Epithelial cell of esophagus (primary cell): ENCODE measurements around the gene NXPH4.

ENCODE experiments used
- DNase-seq: peaks from one replicate; pipeline ENCODE4 v3.0.0; 2010; ENCODE audit warnings: low read depth
- H3K4me3 ChIP-seq: 2 replicates; pipeline ENCODE4 v1.5.1; 2011; ENCODE audit warnings: mild to moderate bottlenecking, low read length, control low read depth
- TF ChIP-seq, protein P1 (sequence below): IDR thresholded peaks from 2 replicates; pipeline ENCODE4 v1.5.1; 2011; ENCODE audit warnings: low read depth, mild to moderate bottlenecking, low read length, control low read depth, inconsistent platforms; ENCODE audit not compliant: insufficient read depth; ENCODE audit errors: missing control alignments

The NXPH4 gene

DNA sequence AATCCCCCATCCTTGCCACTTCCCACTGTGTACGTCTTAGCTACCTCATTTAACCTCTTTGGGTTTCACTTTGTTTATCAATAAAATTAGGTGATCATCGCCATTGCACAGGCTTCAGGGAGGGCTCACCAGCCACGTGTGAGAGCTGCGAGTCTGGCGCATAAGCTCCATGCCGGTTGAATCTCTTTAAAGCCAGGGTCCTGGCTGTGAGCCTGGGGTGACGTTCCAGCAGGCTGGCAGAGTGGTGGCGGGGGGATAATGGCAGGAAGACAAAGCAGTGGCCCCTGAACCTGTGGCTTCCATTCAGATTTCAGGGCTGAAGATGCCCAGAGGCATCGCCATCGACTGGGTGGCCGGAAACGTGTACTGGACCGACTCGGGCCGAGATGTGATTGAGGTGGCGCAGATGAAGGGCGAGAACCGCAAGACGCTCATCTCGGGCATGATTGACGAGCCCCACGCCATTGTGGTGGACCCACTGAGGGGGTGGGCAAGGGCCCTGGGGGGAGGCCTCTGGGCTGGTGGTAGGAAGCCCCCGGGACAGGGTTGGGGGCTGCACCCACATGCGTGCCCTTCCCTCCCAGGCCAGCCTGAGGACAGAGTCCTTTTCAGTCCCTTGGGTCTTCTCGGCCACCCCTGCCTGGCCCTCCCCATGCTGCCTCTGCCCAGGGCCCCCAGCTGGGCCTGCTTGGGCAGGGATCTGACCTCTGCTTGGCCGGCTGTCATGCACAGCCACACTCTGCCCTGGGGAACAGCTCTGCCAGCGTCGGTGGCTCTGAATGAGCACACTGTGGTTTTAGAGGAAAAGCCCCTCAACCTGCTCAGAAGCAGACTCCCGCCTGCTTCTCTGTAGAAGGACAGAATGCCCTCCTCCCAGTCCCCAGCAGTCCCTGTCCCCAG, 8.6 kb upstream of the NXPH4 start:
- no peak overlapping the region for H3K4me3 ChIP-seq
- DNase-seq = no peak
- TF ChIP-seq, protein P1, sequence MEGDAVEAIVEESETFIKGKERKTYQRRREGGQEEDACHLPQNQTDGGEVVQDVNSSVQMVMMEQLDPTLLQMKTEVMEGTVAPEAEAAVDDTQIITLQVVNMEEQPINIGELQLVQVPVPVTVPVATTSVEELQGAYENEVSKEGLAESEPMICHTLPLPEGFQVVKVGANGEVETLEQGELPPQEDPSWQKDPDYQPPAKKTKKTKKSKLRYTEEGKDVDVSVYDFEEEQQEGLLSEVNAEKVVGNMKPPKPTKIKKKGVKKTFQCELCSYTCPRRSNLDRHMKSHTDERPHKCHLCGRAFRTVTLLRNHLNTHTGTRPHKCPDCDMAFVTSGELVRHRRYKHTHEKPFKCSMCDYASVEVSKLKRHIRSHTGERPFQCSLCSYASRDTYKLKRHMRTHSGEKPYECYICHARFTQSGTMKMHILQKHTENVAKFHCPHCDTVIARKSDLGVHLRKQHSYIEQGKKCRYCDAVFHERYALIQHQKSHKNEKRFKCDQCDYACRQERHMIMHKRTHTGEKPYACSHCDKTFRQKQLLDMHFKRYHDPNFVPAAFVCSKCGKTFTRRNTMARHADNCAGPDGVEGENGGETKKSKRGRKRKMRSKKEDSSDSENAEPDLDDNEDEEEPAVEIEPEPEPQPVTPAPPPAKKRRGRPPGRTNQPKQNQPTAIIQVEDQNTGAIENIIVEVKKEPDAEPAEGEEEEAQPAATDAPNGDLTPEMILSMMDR = no peak

DNA sequence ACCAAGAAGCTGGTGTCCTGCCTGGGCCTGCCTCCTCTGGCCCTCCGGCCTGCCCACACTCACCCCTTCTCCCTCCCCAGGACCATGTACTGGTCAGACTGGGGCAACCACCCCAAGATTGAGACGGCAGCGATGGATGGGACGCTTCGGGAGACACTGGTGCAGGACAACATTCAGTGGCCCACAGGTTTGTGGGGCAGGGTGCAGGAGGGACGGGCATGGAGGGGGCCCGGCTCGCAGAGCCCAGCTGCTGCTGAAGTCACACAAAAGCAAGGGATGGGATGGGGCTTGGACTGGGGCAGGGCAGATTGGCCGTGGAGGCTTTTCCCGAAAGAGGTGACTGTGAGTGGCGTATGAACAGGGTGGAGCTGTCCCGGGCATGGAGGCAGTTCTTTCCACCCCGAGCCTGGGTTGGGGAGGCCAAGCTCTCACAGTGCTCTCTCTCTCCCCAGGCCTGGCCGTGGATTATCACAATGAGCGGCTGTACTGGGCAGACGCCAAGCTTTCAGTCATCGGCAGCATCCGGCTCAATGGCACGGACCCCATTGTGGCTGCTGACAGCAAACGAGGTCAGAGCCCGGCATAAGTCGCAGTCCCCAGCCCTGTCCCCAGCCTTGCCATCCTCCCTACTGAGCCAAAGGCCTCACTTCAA, 7.8 kb upstream of the NXPH4 start:
- H3K4me3 ChIP-seq = no peak overlapping the region
- DNase-seq = no peak
- TF ChIP-seq, protein P1 = no peak

DNA sequence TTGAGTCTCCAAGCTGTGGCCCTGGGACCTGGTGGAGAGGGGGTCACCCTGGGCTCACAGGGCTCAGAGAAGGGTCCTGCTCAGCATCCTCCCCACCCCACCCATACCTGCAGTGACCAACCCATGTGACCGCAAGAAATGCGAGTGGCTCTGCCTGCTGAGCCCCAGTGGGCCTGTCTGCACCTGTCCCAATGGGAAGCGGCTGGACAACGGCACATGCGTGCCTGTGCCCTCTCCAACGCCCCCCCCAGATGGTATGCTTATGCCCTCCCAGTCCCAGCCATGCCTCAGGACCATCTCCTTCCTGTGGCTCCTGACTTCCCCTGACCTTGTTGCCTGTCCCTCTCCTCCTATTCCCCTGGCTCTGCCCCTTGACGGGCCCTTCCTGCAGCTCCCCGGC, 6.7 kb upstream of the NXPH4 start:
- TF ChIP-seq, protein P1 = no peak
- DNase-seq = no peak
- no peak overlapping the region for H3K4me3 ChIP-seq

DNA sequence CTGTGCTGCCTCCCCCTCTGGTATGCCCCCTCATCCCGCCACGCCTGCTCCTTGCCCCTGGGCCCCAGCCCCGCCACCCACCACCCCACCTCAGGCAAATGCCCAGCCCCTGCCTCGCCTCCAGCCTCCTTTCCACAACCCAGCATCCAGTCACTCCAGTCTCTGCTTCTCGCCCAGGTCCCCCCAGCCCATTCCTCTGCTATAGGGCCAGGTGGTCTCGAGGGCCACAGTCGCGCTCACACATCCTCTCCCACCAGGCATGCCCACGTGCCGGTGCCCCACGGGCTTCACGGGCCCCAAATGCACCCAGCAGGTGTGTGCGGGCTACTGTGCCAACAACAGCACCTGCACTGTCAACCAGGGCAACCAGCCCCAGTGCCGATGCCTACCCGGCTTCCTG, 6.1 kb upstream of the NXPH4 start:
- DNase-seq = no peak
- TF ChIP-seq, protein P1 = no peak
- no peak overlapping the region for H3K4me3 ChIP-seq

DNA sequence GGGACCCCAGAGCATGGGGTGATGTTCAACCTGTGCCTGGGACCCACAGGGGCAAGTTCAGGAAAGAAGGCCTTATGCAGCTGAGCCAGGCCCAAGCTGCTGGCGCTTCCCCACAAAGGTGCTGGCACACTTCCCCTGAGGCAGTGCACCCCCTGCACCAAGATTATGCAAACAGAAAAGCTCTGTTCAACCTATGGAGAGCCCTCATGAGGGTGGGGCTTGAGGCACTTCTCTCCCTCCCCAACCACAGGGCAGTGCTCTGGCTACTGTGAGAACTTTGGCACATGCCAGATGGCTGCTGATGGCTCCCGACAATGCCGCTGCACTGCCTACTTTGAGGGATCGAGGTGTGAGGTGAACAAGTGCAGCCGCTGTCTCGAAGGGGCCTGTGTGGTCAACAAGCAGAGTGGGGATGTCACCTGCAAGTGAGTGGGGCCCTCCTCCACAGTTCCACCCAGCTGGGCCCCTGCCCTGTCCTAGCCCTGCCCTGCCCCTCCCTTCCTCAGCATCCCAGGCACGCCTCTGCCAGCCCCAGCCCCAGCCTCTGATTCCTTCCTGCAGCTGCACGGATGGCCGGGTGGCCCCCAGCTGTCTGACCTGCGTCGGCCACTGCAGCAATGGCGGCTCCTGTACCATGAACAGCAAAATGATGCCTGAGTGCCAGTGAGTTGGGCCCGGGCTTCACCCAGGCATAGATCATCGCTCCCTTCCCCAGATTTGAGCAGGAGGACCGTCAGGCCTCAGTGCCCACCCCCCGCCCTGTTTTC, 5.5 kb upstream of the NXPH4 start:
- no peak overlapping the region for H3K4me3 ChIP-seq
- TF ChIP-seq, protein P1 = no peak
- DNase-seq = no peak

DNA sequence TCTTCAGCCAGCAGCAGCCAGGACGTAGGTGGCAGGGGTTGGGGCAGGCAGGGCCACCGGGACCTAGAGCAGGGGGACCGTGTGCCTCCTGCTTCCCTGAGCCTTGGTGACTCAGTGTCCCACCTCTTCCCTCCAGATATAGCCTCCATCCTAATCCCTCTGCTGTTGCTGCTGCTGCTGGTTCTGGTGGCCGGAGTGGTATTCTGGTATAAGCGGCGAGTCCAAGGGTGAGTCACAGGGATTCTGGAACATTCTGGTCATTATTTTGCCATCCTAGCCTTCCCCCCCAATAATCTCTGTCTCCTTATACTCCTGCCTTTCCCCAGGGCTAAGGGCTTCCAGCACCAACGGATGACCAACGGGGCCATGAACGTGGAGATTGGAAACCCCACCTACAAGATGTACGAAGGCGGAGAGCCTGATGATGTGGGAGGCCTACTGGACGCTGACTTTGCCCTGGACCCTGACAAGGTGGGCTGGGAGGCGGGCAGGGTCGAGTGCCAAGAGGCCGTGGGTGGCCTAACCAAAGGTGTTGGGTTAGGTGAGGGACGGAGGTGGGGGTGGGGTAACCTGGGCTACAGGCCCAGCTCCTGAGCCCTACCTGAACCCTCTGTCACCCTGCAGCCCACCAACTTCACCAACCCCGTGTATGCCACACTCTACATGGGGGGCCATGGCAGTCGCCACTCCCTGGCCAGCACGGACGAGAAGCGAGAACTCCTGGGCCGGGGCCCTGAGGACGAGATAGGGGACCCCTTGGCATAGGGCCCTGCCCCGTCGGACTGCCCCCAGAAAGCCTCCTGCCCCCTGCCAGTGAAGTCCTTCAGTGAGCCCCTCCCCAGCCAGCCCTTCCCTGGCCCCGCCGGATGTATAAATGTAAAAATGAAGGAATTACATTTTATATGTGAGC, 4.5 kb upstream of the NXPH4 start:
- TF ChIP-seq, protein P1 = no peak
- no peak overlapping the region for H3K4me3 ChIP-seq
- DNase-seq = no peak
